Stimulated activated CD4-positive, alpha-beta T cell treated with anti-CD3 and anti-CD28 coated beads, TNF-alpha, amount 100 ng/mL, for 1 hour (primary cell): ENCODE measurements around the gene CRYGC.
"Not testable (repeated sequence)": the region's sequence is repeated elsewhere in the genome, so short reads cannot be mapped to it uniquely, and the experiment has no call there.

ENCODE experiments used
- DNase-seq, 3 donors: peaks; one replicate each; pipeline ENCODE4 v3.0.0-alpha.2; 2020; ENCODE audit warnings: low read depth in 3 of 3, low spot score in 1 of 3

CRYGC gene

GRCh38 chr2:208138334-208138733 lies 8.7 kb upstream of the CRYGC start:
- DNase-seq = not testable (repeated sequence)

DNA sequence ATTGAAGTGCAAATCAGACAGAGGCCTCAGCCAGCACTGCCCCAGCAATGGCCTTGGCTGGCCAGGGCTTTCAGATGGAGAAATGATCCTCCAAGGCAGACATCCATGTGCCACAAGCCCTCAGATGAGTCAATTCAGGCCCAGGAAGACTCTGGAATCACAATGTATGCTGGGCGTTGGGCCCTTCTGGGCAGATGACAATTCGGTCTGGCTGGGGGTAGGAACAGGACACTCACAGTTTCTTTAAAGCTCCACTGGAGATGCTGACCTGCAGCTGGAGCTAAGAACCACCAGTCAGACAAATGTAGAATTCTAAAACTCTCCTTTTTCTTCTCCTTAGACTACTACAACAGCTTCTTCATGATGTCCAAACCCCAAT lies 7.1 kb upstream of the CRYGC start:
- no peak for DNase-seq

DNA sequence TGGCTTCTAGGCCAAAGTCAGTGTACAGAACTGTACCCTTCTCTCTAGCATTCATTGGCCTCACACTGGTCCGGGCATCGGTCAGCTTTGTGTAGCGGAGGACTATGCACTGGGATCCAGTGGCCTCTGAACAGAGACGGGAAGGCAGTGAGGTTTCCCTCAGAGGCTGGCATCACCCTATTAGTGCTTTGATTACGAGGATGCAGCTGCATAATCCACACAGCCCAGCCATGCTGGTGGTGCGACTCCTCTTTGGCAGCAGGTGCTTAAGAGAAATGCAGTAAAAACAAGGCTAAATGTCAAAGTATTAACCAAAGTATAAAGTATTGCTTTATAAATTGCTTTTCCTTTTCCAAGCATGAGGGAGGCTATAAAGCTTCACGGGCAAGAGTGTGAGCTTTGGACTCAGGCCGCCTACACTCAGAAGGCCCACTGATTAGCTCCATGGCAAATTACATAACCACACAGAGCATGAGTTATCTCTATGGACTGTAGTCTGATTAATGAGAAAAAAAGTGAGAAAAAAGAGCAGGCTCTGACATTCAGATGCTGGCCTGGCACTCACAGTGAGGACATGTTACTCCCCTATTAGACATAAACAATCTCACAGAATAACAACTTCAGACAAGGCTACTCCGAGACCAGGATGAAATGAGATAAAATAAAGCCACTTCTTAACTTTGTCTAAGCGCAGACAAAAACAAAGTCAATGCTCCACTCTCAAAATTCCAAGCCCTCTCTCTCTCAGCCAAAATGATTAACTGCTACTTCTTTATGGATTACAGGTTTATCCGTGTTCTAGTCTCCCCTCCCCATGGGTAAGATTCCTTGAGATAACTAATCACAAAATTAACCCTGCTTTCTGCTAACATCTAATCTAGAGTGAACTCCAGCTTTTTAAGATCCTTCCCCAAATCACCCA lies 6.4 kb upstream of the CRYGC start:
- DNase-seq = no peak

DNA sequence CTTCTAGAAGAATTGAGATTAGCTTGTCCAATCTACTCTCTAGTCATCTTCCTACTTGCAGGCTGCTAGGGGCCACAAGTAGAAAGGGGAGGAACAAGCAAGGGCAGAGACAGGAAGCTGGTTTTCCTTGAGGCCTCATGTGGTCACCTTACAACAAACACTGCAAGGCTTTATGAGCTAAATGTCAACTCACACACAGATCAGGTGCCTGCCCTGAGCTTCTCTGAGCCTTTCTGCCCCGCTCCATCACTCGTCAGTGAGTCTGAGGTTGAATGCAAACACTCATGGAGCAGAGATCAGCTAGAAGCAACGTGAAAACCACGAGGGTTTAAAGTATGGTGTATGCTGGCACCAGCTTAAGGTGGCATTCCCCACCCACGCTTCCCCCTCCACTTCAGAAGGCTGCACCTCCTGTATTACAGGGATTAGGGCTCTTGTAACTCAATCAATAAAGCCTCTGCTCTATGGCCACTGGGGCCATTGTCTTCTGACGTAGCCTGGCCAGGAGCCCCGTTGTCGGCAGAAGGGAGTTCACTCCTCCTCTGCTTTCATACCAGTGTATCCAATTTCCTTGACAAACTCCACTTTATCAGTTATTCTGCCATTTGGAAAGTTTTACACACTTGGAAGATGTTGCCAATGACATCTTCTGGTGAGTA lies 5.4 kb upstream of the CRYGC start:
- no peak for DNase-seq

DNA sequence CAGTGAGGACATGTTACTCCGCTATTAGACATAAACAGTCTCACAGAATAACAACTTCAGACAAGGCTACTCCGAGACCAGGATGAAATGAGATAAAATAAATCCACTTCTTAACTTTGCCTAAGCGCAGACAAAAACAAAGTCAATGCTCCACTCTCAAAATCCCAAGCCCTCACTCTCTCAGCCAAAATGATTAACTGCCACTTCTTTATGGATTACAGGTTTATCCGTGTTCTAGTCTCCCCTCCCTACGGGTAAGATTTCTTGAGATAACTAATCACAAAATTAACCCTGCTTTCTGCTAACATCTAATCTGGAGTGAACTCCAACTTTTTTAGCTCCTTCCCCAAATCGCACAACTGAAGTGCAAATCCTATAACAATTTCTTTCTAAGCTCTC lies 1.1 kb upstream of the CRYGC start:
- no peak for DNase-seq

- no peak for DNase-seq
These were observed 1.5 kb downstream of the CRYGC start for GRCh38 chr2:208128136-208128535.

DNA sequence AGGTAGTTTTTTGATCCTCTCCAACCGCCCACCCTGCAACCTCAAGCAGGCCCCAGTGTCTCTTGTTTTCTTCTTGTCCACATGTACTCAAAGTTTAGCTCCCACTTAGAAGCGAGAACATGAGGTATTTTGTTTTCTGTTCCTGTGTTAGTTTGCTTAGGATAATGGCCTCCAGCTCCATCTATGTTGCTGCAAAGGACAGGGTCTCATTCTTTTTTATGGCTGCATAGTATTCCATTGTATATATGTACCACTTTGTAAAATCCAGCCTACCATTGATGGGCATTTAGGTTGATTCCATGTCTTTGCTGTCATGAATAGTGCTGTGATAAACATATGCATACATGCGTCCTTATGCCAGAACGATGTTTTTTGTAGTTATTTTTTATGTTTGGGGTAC lies 2.5 kb downstream of the CRYGC start:
- DNase-seq = no peak

- no peak for DNase-seq
These were observed 4.4 kb downstream of the CRYGC start for GRCh38 chr2:208125251-208125650.

GRCh38 chr2:208124013-208124715 lies 5.5 kb downstream of the CRYGC start, which contains the start of gene CRYGD:
Gene CRYGD (minus strand): TSS chr2:208124524. CDS start chr2:208124473, 51 bp downstream.
- not testable (repeated sequence) for DNase-seq

DNA sequence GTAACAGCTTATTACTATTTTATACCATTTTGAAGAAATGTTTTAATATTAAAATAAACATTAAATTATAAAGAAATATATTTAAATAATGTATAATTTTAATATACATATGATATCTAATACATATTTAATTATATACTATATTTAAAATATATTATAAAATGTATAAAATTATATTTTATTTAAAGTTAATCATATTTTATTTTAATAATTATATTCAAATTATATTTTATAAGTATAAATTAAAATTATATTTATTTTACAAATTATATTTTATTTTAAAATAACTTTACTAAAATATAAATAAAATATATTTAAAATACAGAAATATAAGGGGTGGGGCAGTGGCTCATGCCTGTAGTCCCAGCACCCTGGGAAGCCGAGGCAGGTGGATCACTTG lies 7.4 kb downstream of the CRYGC start:
- DNase-seq = no peak

DNA sequence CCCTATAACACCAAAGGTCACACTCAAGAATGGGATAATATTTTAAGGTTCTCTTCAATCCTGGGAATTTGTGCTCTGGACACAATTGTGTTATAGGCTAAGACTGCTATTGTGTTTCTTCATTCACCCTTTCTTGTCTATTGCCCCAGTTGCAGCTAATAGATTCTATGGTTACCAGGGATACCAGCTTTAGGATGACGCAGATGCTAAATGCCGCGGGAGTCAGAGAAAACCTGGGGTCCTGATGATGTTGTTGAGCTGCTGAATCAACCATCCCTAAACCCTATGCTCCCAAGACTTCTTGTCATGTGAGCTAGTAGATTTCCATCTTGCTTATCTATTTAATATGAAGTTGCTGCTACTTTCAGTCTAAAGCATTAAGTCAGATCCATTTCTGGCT lies 10.7 kb downstream of the CRYGC start:
- no peak for DNase-seq

DNA sequence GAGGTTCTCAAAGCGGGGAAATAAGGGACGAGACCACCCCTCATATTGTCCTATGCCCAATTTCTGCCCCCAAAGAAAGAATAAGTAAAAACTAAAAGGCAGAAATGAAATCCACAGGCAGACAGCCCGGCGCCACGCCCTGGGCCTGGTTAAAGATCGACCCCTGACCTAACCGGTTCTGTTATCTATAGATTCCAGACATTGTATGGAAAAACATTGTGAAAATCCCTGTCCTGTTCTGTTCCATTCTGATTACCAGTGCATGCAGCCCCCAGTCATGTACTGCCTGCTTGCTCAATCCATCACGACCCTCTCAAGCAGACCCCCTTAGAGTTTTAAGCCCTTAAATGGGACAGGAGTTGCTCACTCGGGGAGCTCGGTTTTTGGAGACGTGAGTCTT lies 12.2 kb downstream of the CRYGC start:
- DNase-seq = not testable (repeated sequence)

DNA sequence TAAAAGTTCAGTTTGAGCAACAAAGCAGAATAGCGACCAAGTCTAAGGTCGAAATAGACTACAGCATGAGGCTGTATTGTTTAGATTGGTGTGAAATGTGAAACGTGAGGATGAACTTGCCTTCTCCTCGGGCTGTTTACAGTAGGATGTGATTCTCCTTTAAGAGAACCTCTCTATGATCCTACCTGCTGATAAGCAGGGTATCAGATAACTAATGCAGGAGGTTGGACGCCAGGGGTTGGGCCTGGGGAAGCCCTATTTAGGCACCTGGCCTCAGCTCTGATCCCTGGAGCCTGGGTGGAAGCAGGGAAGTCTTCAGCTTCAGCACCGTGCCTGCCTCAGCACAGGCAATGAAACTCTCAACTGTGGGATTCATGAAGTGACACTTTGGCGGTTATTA lies 16.7 kb downstream of the CRYGC start:
- no peak for DNase-seq

GRCh38 chr2:208112273-208112745 lies 17.3 kb downstream of the CRYGC start:
- DNase-seq = not testable (repeated sequence)

DNA sequence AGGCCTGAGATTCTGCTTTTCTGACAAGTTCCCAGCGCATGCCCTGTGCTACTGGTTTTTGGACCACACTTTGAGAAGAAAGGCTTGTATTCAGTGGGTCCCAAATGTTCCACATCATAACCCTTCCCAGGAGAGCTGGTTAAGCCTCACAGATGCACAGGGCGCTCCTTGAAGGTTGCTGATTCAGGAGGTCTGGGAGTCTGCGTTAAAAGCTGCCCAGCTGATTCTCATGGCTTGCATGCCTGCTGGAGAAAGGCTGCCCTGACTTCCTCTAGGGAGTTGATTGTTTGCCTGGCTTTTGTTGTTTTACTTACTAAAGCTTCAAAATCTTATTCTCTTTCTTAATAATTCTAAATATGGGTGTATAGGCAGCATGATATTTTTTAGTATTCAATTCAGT lies 26.0 kb downstream of the CRYGC start:
- DNase-seq = no peak

GRCh38 chr2:208101716-208102631 lies 27.7 kb downstream of the CRYGC start:
- no peak for DNase-seq

GRCh38 chr2:208099682-208100470 lies 29.8 kb downstream of the CRYGC start:
- no peak for DNase-seq

DNA sequence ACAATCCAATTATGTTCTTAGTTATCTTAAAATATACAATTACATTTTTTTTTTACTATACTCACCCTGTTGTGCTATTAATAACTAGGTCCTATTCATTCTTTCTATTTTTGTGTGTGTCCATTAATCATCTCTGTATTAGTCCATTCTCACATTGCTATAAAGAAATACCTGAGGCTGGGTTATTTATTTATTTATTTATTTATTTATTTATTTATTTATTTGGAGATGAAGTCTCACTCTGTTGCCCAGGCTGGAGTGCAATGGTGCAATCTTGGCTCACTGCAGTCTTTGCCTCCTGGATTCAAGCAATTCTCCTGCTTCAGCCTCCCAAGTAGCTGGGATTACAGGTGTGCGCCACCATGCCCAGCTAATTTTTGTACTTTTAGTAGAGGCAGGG lies 30.9 kb downstream of the CRYGC start:
- not testable (repeated sequence) for DNase-seq

DNA sequence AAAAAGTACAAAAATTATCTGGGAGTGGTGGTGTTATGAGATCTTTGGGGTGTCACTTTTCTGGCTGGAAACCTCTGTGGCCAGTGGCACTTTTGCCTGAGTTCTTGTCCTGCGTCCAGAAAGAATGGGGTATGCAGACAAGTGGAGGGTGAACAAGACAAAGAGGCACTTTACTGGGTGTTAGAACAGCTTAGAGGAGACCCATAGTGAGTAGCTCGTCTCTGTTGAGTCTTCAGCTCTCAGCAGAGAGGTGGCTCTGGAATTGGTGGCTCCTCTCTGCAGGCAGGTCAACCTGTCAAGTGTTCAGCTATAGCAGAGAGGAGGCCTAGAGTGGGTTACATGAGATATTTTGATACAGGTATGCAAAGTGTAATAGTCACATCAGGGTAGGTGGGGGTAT lies 31.4 kb downstream of the CRYGC start:
- DNase-seq = no peak

DNA sequence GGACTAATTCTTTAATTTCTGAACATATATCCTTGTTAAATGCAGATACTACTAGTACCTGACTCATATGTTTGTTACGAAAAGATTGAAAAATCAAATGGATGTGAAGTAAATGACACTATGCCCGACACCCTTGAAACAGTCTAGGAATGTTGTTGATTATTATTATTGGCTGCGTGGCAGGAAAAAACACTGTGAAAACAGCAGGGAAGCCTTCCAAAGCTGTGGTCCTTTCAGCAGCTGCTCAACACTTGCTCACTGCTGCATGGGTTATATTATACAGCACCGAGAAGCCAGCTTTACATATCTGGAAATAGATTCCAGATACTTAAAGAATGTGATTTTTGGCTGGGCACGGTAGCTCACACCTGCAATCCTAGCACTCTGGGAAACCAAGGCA lies 31.8 kb downstream of the CRYGC start:
- DNase-seq = no peak
